Smooth muscle cell of the brain vasculature (primary cell): ENCODE data around the gene N4BP2L2.
"Not testable (repeated sequence)": the region's sequence is repeated elsewhere in the genome, so short reads cannot be mapped to it uniquely, and the experiment has no call there.

Source experiments
- DNase-seq: peaks from one replicate; pipeline ENCODE4 v3.0.0-alpha.2; 2012; ENCODE audit warnings: low read depth, low spot score

The N4BP2L2 gene

GRCh38 chr13:32538621-32539246 is at the start of gene N4BP2L2:
Gene N4BP2L2 (minus strand): TSS chr13:32538795. CDS start chr13:32537027, 1,768 bp downstream.
- DNase-seq = peak; percentile 93

GRCh38 chr13:32587811-32588170 is 49.2 kb upstream of the N4BP2L2 start:
- DNase-seq = no peak

DNA sequence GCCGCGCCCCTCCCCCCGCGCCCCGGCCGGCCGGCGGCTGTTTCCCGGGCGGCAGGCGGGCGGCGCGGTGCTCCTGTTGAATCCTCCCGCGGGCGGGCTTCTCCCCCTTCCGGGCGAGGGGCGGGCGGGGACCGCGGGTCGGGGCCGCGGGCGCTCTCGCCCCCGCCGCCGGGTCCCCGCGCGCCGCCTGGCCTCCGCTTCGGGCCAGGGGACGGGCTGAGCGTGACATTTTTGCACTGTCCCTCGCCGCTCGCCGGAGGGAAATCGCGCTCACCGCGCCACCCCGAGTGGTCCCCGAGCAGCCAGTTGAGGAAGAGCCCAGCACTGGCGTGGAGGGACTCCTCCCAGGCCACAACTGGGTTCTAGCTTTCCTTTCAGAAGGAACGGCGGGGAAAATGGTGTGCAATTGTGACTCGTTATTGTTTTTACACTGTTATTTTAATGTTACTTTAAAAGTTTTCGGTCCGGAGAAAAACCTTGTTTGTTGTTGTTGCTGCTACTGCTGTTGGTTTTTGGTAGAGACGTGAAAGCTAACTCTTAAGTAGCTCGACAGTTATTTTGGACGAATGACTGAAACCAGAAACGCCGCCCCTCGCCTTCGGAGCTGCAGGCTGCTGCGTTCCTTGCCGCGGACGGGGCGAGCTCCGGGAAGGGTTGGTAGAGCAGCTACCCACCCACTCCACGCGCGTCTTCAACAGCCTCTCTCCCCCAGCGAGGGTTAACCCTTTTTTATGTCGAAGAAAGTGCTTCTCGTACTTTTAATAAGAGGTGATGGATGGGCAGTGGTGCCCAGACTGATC is 48.6 kb upstream of the N4BP2L2 start:
- no peak for DNase-seq

GRCh38 chr13:32586080-32586900 is 47.7 kb upstream of the N4BP2L2 start, which contains the start of gene PDS5B:
Gene PDS5B (plus strand): TSS chr13:32586452. CDS start chr13:32648773, 62,321 bp downstream.
- peak; percentile 84 for DNase-seq

DNA sequence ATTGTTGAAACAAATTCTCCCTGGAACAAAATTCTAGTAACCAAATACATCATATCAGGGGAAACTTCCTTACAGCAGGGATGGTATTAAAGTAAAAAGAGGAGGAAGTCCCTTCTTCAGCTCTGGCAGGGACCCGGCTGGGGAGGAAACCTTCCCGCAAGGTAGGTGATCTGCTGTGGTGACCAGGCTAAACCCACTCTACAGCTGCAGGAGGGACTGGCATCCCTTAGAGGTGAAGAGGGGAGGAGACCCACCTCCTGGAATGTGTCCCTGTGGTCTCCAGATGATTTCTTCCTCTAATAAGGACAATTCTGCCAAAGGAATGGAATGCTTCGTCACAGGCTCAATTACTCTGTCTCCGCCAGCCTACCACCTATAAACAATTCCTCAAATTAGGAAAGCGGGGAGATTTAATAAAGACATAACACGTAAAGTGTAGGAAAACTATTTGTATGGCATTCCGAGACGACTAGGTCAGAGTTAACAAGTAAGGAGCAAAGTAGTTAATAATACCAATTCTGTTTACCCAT is 47.0 kb upstream of the N4BP2L2 start:
- no peak for DNase-seq

DNA sequence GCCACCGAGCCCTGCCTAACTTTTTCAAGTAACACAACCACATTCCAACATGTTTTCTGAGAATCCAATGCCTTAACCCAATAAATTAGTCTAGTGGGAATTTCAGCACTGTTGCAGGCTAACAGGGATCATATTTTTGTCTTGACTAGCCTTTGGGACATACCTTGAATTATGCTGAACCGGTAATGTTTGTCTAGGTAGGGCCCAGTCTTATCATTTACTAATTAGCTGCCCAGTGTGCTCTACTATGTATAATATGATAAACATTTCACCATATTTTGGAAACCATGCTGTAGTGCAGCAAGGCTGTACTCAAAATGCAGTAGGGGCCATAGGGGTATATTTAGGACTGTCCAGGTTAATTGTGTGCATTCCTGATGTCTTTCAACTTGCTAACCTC is 44.4 kb upstream of the N4BP2L2 start:
- no peak for DNase-seq

DNA sequence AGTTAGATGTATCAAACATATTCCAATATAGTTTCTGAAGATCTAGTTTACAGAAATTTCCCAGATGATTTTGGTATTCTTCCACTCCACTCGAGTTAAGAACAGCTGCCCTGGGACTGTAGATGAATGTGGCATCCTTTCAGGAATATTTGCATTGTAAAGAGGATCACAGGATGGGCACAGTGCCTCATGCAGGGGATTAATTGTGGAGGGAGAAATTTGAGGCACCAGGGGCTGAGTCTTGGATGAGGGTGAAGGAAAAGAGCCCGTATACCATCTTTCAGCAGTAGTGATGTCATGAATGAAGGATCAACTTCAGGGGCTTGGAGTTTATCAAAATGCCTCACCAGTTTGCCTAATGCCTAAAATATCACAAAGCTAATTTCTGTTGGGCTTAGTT is 43.7 kb upstream of the N4BP2L2 start:
- no peak for DNase-seq

DNA sequence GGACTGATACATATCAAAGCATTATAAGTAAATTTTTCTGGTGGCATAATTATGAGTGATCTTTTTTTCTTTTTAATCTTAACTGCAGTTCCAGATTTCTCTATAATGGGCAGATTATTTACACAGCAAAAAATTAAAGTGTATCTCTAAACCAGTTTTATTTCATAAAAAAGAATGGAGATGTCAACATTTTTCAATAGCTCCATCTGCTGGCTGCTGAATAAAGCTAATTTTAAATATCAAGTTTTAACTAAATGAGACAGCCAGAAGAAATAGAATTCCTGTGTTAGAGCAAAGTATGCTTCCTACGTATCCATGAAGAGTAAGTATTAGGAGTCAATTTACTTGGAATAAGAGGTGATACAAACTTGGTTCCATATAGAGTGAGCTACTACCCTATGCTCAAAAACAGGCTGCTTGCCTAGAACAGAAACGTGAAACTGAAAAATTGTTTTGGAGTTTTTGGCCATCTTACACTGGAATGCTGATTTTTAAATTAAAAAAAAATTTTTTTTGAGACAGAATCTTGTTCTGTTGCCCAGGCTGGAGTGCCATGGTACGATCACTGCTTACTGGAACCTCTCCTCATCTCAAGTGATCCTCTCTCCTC is 42.7 kb upstream of the N4BP2L2 start:
- DNase-seq = no peak

GRCh38 chr13:32577032-32577431 is 38.4 kb upstream of the N4BP2L2 start:
- no peak for DNase-seq

- DNase-seq = not testable (repeated sequence)
Observed at GRCh38 chr13:32575687-32576086, 37.1 kb upstream of the N4BP2L2 start.

- DNase-seq = not testable (repeated sequence)
Observed at GRCh38 chr13:32560842-32561241, 22.2 kb upstream of the N4BP2L2 start.

DNA sequence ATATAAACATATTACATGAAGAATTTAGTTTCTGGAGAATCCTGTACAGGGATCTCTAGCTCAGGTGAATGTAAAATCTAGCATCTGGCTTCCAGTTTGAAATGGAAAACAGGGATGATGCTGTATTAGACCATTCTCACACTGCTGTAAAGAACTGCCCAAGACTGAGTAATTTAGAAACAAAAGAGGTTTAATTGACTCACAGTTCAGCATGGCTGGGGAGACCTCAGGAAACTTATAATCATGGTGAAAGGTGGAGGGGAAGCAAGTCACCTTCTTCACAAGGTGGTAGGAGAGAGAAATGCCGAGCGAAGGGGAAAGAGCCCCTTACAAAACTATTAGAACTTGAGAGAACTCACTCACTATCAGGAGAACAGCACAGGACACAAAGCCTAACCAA is 17.0 kb upstream of the N4BP2L2 start:
- no peak for DNase-seq

DNA sequence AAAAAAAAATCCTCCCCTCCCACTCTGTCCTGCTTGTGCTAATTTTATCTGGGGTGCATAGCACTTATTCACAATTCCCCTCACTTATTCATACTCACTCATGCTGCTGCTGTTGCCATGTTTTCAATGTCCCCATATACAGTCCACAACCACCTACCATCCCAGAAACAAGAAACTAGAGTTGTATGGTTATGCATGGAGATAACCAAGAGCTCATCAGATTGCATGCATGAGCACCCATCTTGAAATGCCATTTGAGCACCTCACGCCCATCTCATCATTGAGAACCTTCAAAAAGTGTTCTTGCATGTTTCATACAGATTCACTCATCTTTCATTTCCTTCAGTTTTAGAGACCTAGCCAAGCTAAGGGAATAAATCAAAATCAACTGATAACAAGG is 15.1 kb upstream of the N4BP2L2 start:
- DNase-seq = no peak

GRCh38 chr13:32549788-32550187 is 11.2 kb upstream of the N4BP2L2 start:
- no peak for DNase-seq

DNA sequence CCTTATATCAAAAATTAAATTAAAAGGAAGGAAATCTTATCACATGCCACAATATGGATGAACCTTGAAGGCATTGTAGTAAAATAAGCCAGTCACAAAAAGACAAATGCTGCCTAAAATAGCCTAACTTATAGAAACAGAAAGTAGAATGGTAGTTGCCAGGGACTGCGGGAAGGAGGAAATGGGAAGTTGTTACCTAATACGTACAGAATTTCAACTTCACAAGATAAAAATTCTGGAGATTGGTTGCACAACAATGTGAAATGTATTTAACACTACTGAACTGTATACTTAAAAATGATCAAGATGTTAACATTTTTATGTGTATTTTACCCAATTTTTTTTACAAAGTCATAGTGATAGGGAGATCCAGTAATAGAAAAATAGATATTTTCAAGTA is 10.2 kb upstream of the N4BP2L2 start:
- DNase-seq = no peak

- no peak for DNase-seq
Observed at GRCh38 chr13:32545083-32545482, 6.5 kb upstream of the N4BP2L2 start.

DNA sequence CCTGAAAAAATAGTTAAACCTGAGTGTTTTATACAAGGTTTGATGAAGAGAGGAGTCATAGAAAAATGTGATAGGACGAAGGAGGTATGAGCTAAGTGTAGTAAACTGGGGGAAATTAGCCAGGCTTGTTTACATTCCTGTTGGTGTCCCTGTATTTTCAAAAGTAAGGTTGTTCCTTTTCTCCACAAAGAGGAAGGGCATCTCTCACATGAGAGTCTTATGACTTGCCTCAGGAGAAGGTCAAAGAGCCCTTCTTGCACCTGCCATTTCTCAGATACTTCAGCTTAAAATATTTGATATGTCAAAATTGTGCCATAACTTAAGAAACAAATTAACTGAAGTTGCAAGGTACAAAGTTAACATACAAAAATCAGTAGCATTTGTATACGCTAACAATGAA is 3.6 kb upstream of the N4BP2L2 start:
- no peak for DNase-seq

- DNase-seq = peak; percentile 12
Observed at GRCh38 chr13:32538143-32538620, 413 bp downstream of the N4BP2L2 start.

DNA sequence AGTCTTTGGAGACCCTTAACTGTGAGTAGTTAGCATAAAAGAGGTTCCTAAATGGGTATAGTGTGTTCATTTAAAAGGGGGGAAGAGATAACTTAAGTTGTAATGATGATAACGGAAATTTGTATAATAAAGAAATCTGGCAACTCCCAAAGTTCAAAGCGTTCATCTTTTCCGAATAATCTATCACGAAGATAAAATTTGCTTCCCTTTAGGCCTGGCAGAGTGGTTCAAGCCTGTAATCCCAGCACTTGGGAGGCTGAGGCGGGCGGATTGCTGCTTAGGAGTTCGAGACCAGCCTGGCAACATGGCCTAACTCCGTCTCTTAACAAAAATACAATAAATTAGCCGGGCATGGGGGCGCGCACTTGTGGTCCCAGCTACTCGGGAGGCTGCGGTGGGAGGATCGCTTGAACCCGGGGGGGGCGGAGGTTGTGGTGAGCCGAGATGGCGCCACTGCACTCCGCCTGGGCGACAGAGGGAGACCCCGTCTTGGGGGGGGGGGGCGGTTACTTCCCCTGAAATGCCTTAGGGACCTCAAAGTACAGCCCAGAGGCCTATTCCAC is 934 bp downstream of the N4BP2L2 start:
- DNase-seq = no peak

GRCh38 chr13:32535748-32536147 is 2.8 kb downstream of the N4BP2L2 start:
- DNase-seq = no peak

- DNase-seq = no peak
Observed at GRCh38 chr13:32535115-32535514, 3.5 kb downstream of the N4BP2L2 start.
